ENCODE measurements around the gene LY9. TPM values are rescaled to one million over a fixed set of nuclear protein-coding genes. Genes with fewer than 3 reads are reported as not detected.

Gene LY9
- total RNA-seq, 1 experiment from 2014 or later: not detected

GRCh38 chr1:160858097-160858496 lies 62.1 kb downstream of the LY9 start:
- ChIA-PET POLR2A (ENCODE audit: unreplicated experiment) (no interaction called here), CTCF (no interaction called here)
- DNase-seq (no peak), ATAC-seq (no peak)
- Histone ChIP-seq H3K36me3 (ENCODE audit: low read depth, low read length) (no peaks in the 10 kb centered on the region), H3K27ac (ENCODE audit: low read length) (no peak overlapping the region), H4K20me1 (ENCODE audit: low read length) (no peaks in the 10 kb centered on the region), H3K9me3 (ENCODE audit: low read length) (no peaks in the 10 kb centered on the region), H3K4me3 (ENCODE audit: low read length) (no peak overlapping the region), H3K4me2 (ENCODE audit: low read length) (no peak overlapping the region), H3K4me1 (ENCODE audit: insufficient read depth, low read length) (peaks cover 8% of the 10 kb centered on the region), H3K9me2 (replicated peaks; ENCODE audit: low read length) (no peaks in the 10 kb centered on the region), H3K9ac (ENCODE audit: low read length) (no peak overlapping the region), H3K27me3 (ENCODE audit: low read length) (no peaks in the 10 kb centered on the region; the same call in 1 of the 2 replicates), H2AFZ (ENCODE audit: low read length) (no peak overlapping the region), H3F3A (ENCODE audit: low read length, unreplicated experiment) (no peaks in the 10 kb centered on the region), H3K79me2 (ENCODE audit: low read length) (no peaks in the 10 kb centered on the region)
- no TSS peak for BruUV-seq (replicated peaks)
- intact Hi-C loops (cut with micrococcal nuclease): no loop called here
- TF ChIP-seq EZH2phosphoT487 (IDR thresholded peaks at IDR 0.05; ENCODE audit: borderline replicate concordance, low read length) (no peak), CTCF (conservative IDR thresholded peaks at IDR 0.05; ENCODE audit: low read depth, low read length) (no peak), EZH2 (IDR thresholded peaks at IDR 0.05; ENCODE audit: low read length, unreplicated experiment) (no peak)

GRCh38 chr1:160858507-160858906 lies 62.5 kb downstream of the LY9 start:
- Histone ChIP-seq H3F3A (ENCODE audit: low read length, unreplicated experiment) (no peaks in the 10 kb centered on the region), H3K36me3 (ENCODE audit: low read depth, low read length) (no peaks in the 10 kb centered on the region), H3K4me1 (ENCODE audit: insufficient read depth, low read length) (peaks cover 8% of the 10 kb centered on the region), H3K4me3 (ENCODE audit: low read length) (no peak overlapping the region), H3K27ac (ENCODE audit: low read length) (no peak overlapping the region), H3K79me2 (ENCODE audit: low read length) (no peaks in the 10 kb centered on the region), H4K20me1 (ENCODE audit: low read length) (no peaks in the 10 kb centered on the region), H3K9me2 (replicated peaks; ENCODE audit: low read length) (no peaks in the 10 kb centered on the region), H3K9me3 (ENCODE audit: low read length) (no peaks in the 10 kb centered on the region), H3K27me3 (ENCODE audit: low read length) (no peaks in the 10 kb centered on the region; the same call in 1 of the 2 replicates), H3K9ac (ENCODE audit: low read length) (no peak overlapping the region), H2AFZ (ENCODE audit: low read length) (no peak overlapping the region), H3K4me2 (ENCODE audit: low read length) (no peak overlapping the region)
- ChIA-PET CTCF (no interaction called here), POLR2A (ENCODE audit: unreplicated experiment) (no interaction called here)
- TF ChIP-seq EZH2 (IDR thresholded peaks at IDR 0.05; ENCODE audit: low read length, unreplicated experiment) (no peak), EZH2phosphoT487 (IDR thresholded peaks at IDR 0.05; ENCODE audit: borderline replicate concordance, low read length) (no peak), CTCF (conservative IDR thresholded peaks at IDR 0.05; ENCODE audit: low read depth, low read length) (no peak)
- DNase-seq (no peak), ATAC-seq (no peak)
- intact Hi-C loops (cut with micrococcal nuclease): no loop called here
- no TSS peak for BruUV-seq (replicated peaks)

- Histone ChIP-seq H3K4me1 (ENCODE audit: insufficient read depth, low read length) (peaks cover 8% of the 10 kb centered on the region), H3K79me2 (ENCODE audit: low read length) (no peaks in the 10 kb centered on the region), H3K9me2 (replicated peaks; ENCODE audit: low read length) (no peaks in the 10 kb centered on the region), H3F3A (ENCODE audit: low read length, unreplicated experiment) (no peaks in the 10 kb centered on the region), H3K36me3 (ENCODE audit: low read depth, low read length) (no peaks in the 10 kb centered on the region), H3K4me3 (ENCODE audit: low read length) (no peak overlapping the region), H2AFZ (ENCODE audit: low read length) (no peak overlapping the region), H4K20me1 (ENCODE audit: low read length) (no peaks in the 10 kb centered on the region), H3K9ac (ENCODE audit: low read length) (no peak overlapping the region), H3K27me3 (ENCODE audit: low read length) (no peaks in the 10 kb centered on the region; the same call in 1 of the 2 replicates), H3K4me2 (ENCODE audit: low read length) (no peak overlapping the region), H3K27ac (ENCODE audit: low read length) (no peak overlapping the region), H3K9me3 (ENCODE audit: low read length) (no peaks in the 10 kb centered on the region)
- ChIA-PET POLR2A (ENCODE audit: unreplicated experiment) (no interaction called here), CTCF (no interaction called here)
- DNase-seq (no peak), ATAC-seq (no peak)
- no TSS peak for BruUV-seq (replicated peaks)
- intact Hi-C loops (cut with micrococcal nuclease): no loop called here
- no peak for TF ChIP-seq EZH2phosphoT487 (IDR thresholded peaks at IDR 0.05; ENCODE audit: borderline replicate concordance, low read length)
- TF ChIP-seq EZH2 (IDR thresholded peaks at IDR 0.05; ENCODE audit: low read length, unreplicated experiment): no peak
- TF ChIP-seq CTCF (conservative IDR thresholded peaks at IDR 0.05; ENCODE audit: low read depth, low read length): no peak
Observed at GRCh38 chr1:160859166-160859565, 63.2 kb downstream of the LY9 start.
